CD4-positive, CD25-positive, alpha-beta regulatory T cell (primary cell): ENCODE data around the gene CNTNAP2. TPM values are rescaled to one million over a fixed set of nuclear protein-coding genes. Genes with fewer than 3 reads are reported as not detected.
A peak's percentile ranks its signal among the peaks of the same experiment; 100 is the strongest.

ENCODE experiments used
- ATAC-seq, 2 donors: fragments of 150-1000 bp; cut with Tn5 transposase; one replicate each; pipeline ENCODE4 v1.10.0; 2021; ENCODE audit warnings: low read depth in 2 of 2, moderate number of reproducible peaks in 2 of 2, moderate library complexity in 1 of 2
- DNase-seq, 3 donors: peaks; one replicate each; pipeline versions ENCODE4 v3.0.0 to v3.0.0-alpha.2; 2012 to 2022; ENCODE audit warnings: mixed read lengths in 1 of 3
- H3K27ac ChIP-seq: one replicate; pipeline ENCODE4 v1.7.0; 2013; ENCODE audit warnings: mild to moderate bottlenecking, low read length; ENCODE audit not compliant: insufficient read depth, poor library complexity, severe bottlenecking
- H3K27me3 ChIP-seq: one replicate; pipeline ENCODE4 v1.7.0; 2013; ENCODE audit warnings: low read length; ENCODE audit not compliant: control insufficient read depth, insufficient read depth
- H3K36me3 ChIP-seq: one replicate; pipeline ENCODE4 v1.7.0; 2013; ENCODE audit warnings: mild to moderate bottlenecking, low read length, moderate library complexity; ENCODE audit not compliant: control insufficient read depth, insufficient read depth
- H3K4me1 ChIP-seq: 2 replicates; pipeline ENCODE4 v1.7.0; 2013; ENCODE audit warnings: mild to moderate bottlenecking, low read length; ENCODE audit not compliant: insufficient read depth, control insufficient read depth, poor library complexity, severe bottlenecking
- H3K4me3 ChIP-seq: one replicate; pipeline ENCODE4 v1.7.0; 2013; ENCODE audit warnings: low read depth, mild to moderate bottlenecking, low read length, moderate library complexity
- H3K9me3 ChIP-seq, 2 experiments: 1 replicate in 1 of 2; 2 replicates in 1 of 2; pipeline ENCODE4 v1.7.0; 2013; ENCODE audit warnings: low read length in 2 of 2, mild to moderate bottlenecking in 1 of 2, moderate library complexity in 1 of 2; ENCODE audit not compliant: control insufficient read depth in 2 of 2
- H3K27ac Mint-ChIP-seq, 3 donors: one replicate each; pipeline ENCODE4 v1.8.0; 2020 to 2022; ENCODE audit warnings: mild to moderate bottlenecking in 3 of 3, mixed read lengths in 3 of 3, moderate library complexity in 2 of 3
- H3K27me3 Mint-ChIP-seq: one replicate; pipeline ENCODE4 v1.8.0; 2022; ENCODE audit warnings: mild to moderate bottlenecking, mixed read lengths
- H3K36me3 Mint-ChIP-seq: one replicate; pipeline ENCODE4 v1.8.0; 2020; ENCODE audit warnings: mixed read lengths
- H3K4me1 Mint-ChIP-seq, 4 donors: one replicate each; pipeline ENCODE4 v1.8.0; 2020 to 2022; ENCODE audit warnings: mixed read lengths in 4 of 4, mild to moderate bottlenecking in 1 of 4
- H3K4me3 Mint-ChIP-seq, 4 donors: one replicate each; pipeline ENCODE4 v1.8.0; 2020 to 2022; ENCODE audit warnings: mild to moderate bottlenecking in 4 of 4, mixed read lengths in 4 of 4, moderate library complexity in 3 of 4
- H3K9me3 Mint-ChIP-seq, 7 donors: one replicate each; pipeline ENCODE4 v1.8.0; 2020 to 2022; ENCODE audit warnings: mixed read lengths in 7 of 7, mild to moderate bottlenecking in 3 of 7, moderate library complexity in 2 of 7
- polyA plus RNA-seq, 4 donors: library from polyadenylated mRNA; unstranded; fragments of 300-500 nt; fragmentation: Illumina TruSeq; gene quantifications; one replicate each; pipeline ENCODE4 v1.2.3, GENCODE V29; 2021
- total RNA-seq: library from RNA; stranded (reverse); gene quantifications from one replicate; pipeline ENCODE4 v1.2.3, GENCODE V29; 2022

The CNTNAP2 gene
- total RNA-seq (not detected), polyA plus RNA-seq (under 1 TPM in 2 of 4 donors, not detected in 2; 0.02 to 0.15 TPM)

GRCh38 chr7:146116521-146117222 is at the start of gene CNTNAP2:
Gene CNTNAP2 (plus strand): TSS chr7:146116801. CDS start chr7:146116877, 76 bp downstream.
- H3K4me1 Mint-ChIP-seq, result peaks cover 0 to 6% (median 1%) of the 10 kb centered on the region in 4 donors
- Histone ChIP-seq H3K4me1 (no peaks in the 10 kb centered on the region), H3K9me3 (no peaks in the 10 kb centered on the region), H3K4me3 (no peak within 1 kb of the TSS), H3K27ac (no peak within 1 kb of the TSS), H3K36me3 (no peaks in the 10 kb centered on the region), H3K27me3 (peaks cover 2% of the 10 kb centered on the region)
- DNase-seq, result no peak
- H3K27me3 Mint-ChIP-seq, result peaks cover 11% of the 10 kb centered on the region
- H3K4me3 Mint-ChIP-seq, result peak within 1 kb of the TSS in 2 of 4 donors; percentile 36 to 54
- H3K27ac Mint-ChIP-seq, result no peak within 1 kb of the TSS
- no peak for ATAC-seq
- H3K9me3 Mint-ChIP-seq, result peaks cover 0 to 6% (median 1%) of the 10 kb centered on the region in 7 donors
- no peaks in the 10 kb centered on the region for H3K36me3 Mint-ChIP-seq

GRCh38 chr7:146067880-146068279 is 48.7 kb upstream of the CNTNAP2 start:
- no peaks in the 10 kb centered on the region for H3K27me3 Mint-ChIP-seq
- no peak overlapping the region for H3K4me3 Mint-ChIP-seq
- ATAC-seq (no peak), DNase-seq (no peak)
- peaks cover 0 to 14% (median 3%) of the 10 kb centered on the region in 7 donors for H3K9me3 Mint-ChIP-seq
- no peaks in the 10 kb centered on the region for H3K36me3 ChIP-seq
- H3K4me3 ChIP-seq, result no peak overlapping the region
- H3K27ac ChIP-seq, result no peak overlapping the region
- no peak overlapping the region for H3K27ac Mint-ChIP-seq
- peaks cover 0 to 1% of the 10 kb centered on the region in 2 experiments for H3K9me3 ChIP-seq
- no peaks in the 10 kb centered on the region for H3K27me3 ChIP-seq
- no peaks in the 10 kb centered on the region for H3K36me3 Mint-ChIP-seq
- H3K4me1 ChIP-seq, result no peaks in the 10 kb centered on the region
- H3K4me1 Mint-ChIP-seq, result no peaks in the 10 kb centered on the region

GRCh38 chr7:146074195-146074765 is 42.3 kb upstream of the CNTNAP2 start:
- no peaks in the 10 kb centered on the region for H3K27me3 ChIP-seq
- Mint-ChIP-seq H3K36me3 (no peaks in the 10 kb centered on the region), H3K27ac (no peak overlapping the region), H3K27me3 (no peaks in the 10 kb centered on the region), H3K4me3 (no peak overlapping the region), H3K9me3 (peaks cover 0 to 9% (median 3%) of the 10 kb centered on the region in 7 donors), H3K4me1 (no peaks in the 10 kb centered on the region)
- no peak overlapping the region for H3K27ac ChIP-seq
- no peaks in the 10 kb centered on the region for H3K4me1 ChIP-seq
- ATAC-seq (no peak), DNase-seq (no peak)
- no peak overlapping the region for H3K4me3 ChIP-seq
- no peaks in the 10 kb centered on the region for H3K9me3 ChIP-seq
- no peaks in the 10 kb centered on the region for H3K36me3 ChIP-seq

GRCh38 chr7:146076344-146076743 is 40.3 kb upstream of the CNTNAP2 start:
- no peaks in the 10 kb centered on the region for H3K9me3 ChIP-seq
- no peaks in the 10 kb centered on the region for H3K36me3 Mint-ChIP-seq
- H3K27ac Mint-ChIP-seq, result no peak overlapping the region
- no peak overlapping the region for H3K4me3 Mint-ChIP-seq
- H3K36me3 ChIP-seq, result no peaks in the 10 kb centered on the region
- ATAC-seq, result no peak
- H3K4me1 Mint-ChIP-seq, result no peaks in the 10 kb centered on the region
- no peaks in the 10 kb centered on the region for H3K4me1 ChIP-seq
- H3K4me3 ChIP-seq, result no peak overlapping the region
- no peak overlapping the region for H3K27ac ChIP-seq
- H3K27me3 Mint-ChIP-seq, result no peaks in the 10 kb centered on the region
- H3K27me3 ChIP-seq, result no peaks in the 10 kb centered on the region
- no peak for DNase-seq
- peaks cover 0 to 5% (median 2%) of the 10 kb centered on the region in 7 donors for H3K9me3 Mint-ChIP-seq

- no peak for ATAC-seq
- Histone ChIP-seq H3K36me3 (no peaks in the 10 kb centered on the region), H3K27ac (no peak overlapping the region), H3K4me3 (no peak overlapping the region), H3K27me3 (no peaks in the 10 kb centered on the region), H3K4me1 (no peaks in the 10 kb centered on the region), H3K9me3 (no peaks in the 10 kb centered on the region)
- no peak overlapping the region for H3K27ac Mint-ChIP-seq
- H3K36me3 Mint-ChIP-seq, result no peaks in the 10 kb centered on the region
- H3K4me1 Mint-ChIP-seq, result no peaks in the 10 kb centered on the region
- DNase-seq, result no peak
- no peak overlapping the region for H3K4me3 Mint-ChIP-seq
- no peaks in the 10 kb centered on the region for H3K27me3 Mint-ChIP-seq
- H3K9me3 Mint-ChIP-seq, result no peaks in the 10 kb centered on the region
Measured at GRCh38 chr7:146084086-146084485, 32.5 kb upstream of the CNTNAP2 start.

GRCh38 chr7:146090023-146090645 is 26.5 kb upstream of the CNTNAP2 start:
- H3K27me3 ChIP-seq, result no peaks in the 10 kb centered on the region
- no peaks in the 10 kb centered on the region for H3K36me3 ChIP-seq
- Mint-ChIP-seq H3K4me3 (no peak overlapping the region), H3K27me3 (no peaks in the 10 kb centered on the region), H3K4me1 (no peaks in the 10 kb centered on the region), H3K9me3 (peaks cover 0 to under 1% (median 0%) of the 10 kb centered on the region in 7 donors), H3K36me3 (no peaks in the 10 kb centered on the region), H3K27ac (no peak overlapping the region)
- no peak overlapping the region for H3K4me3 ChIP-seq
- DNase-seq, result peak in 2 of 3 donors; percentile 20 to 44
- H3K4me1 ChIP-seq, result no peaks in the 10 kb centered on the region
- ATAC-seq, result no peak
- H3K27ac ChIP-seq, result no peak overlapping the region
- no peaks in the 10 kb centered on the region for H3K9me3 ChIP-seq

- Mint-ChIP-seq H3K4me3 (no peak overlapping the region), H3K36me3 (no peaks in the 10 kb centered on the region), H3K4me1 (no peaks in the 10 kb centered on the region), H3K27ac (no peak overlapping the region), H3K27me3 (peaks cover 2% of the 10 kb centered on the region), H3K9me3 (peaks cover 0 to 3% (median 0%) of the 10 kb centered on the region in 7 donors)
- Histone ChIP-seq H3K9me3 (no peaks in the 10 kb centered on the region), H3K4me3 (no peak overlapping the region), H3K27me3 (no peaks in the 10 kb centered on the region), H3K27ac (no peak overlapping the region), H3K36me3 (no peaks in the 10 kb centered on the region), H3K4me1 (no peaks in the 10 kb centered on the region)
- DNase-seq, result no peak
- ATAC-seq, result no peak
Measured at GRCh38 chr7:146094356-146094755, 22.2 kb upstream of the CNTNAP2 start.
